GM10266 (cell line): Measurements from ENCODE around the gene KIAA1755.
"Not testable (repeated sequence)": the region's sequence is repeated elsewhere in the genome, so short reads cannot be mapped to it uniquely, and the experiment has no call there.

Experiments used
- DNase-seq: peaks from one replicate; pipeline ENCODE4 v3.0.0; 2012; ENCODE audit errors: extremely low spot score
- CTCF ChIP-seq: IDR thresholded peaks from 2 replicates; pipeline ENCODE4 v1.5.1; 2012; ENCODE audit warnings: mild to moderate bottlenecking, low read depth; ENCODE audit not compliant: control insufficient read depth, insufficient read depth; ENCODE audit errors: missing control alignments

KIAA1755 gene

GRCh38 chr20:38250609-38251008, 9.9 kb downstream of the KIAA1755 start:
- DNase-seq, result no peak
- TF ChIP-seq CTCF, result no peak

- TF ChIP-seq CTCF, result no peak
- DNase-seq, result no peak
Observed at GRCh38 chr20:38249536-38250310, 10.8 kb downstream of the KIAA1755 start.

GRCh38 chr20:38248133-38248532, 12.4 kb downstream of the KIAA1755 start:
- no peak for TF ChIP-seq CTCF

GRCh38 chr20:38247725-38248124, 12.8 kb downstream of the KIAA1755 start:
- DNase-seq, result not testable (repeated sequence)

More at GRCh38 chr20:38248133-38248532, 12.4 kb downstream of the KIAA1755 start:
- DNase-seq, result no peak

GRCh38 chr20:38247166-38247509, 13.4 kb downstream of the KIAA1755 start:
- no peak for DNase-seq

GRCh38 chr20:38246357-38247165, 14.0 kb downstream of the KIAA1755 start:
- DNase-seq, result no peak
- TF ChIP-seq CTCF, result no peak

More at GRCh38 chr20:38247166-38247509, 13.4 kb downstream of the KIAA1755 start:
- TF ChIP-seq CTCF, result no peak

GRCh38 chr20:38245753-38246152, 14.8 kb downstream of the KIAA1755 start:
- TF ChIP-seq CTCF, result no peak
- no peak for DNase-seq

- no peak for TF ChIP-seq CTCF
- no peak for DNase-seq
Observed at GRCh38 chr20:38243709-38244020, 16.9 kb downstream of the KIAA1755 start.
